SK-N-MC (cell line): ENCODE measurements around the gene EXD3.

ENCODE experiments used
- EZH2 ChIP-seq: fragments of 200-600 bp; sonication (generic); IDR thresholded peaks from one replicate; pipeline ENCODE4 v1.6.1; 2017; ENCODE audit warnings: antibody characterized with exemption
- POLR2AphosphoS5 ChIP-seq: IDR thresholded peaks from 2 replicates; pipeline ENCODE4 v1.6.1; 2012; ENCODE audit warnings: mild to moderate bottlenecking, low read depth, low read length, borderline replicate concordance

- no peak for TF ChIP-seq POLR2AphosphoS5
- TF ChIP-seq EZH2: no peak
These were observed 49.4 kb downstream of the EXD3 start for GRCh38 chr9:137373611-137373980.
